GM12872 (cell line): Measurements from ENCODE around the gene NAB1.

Experiments used
- CTCF ChIP-seq: IDR thresholded peaks from 3 replicates; pipeline ENCODE4 v1.5.1; 2011; ENCODE audit warnings: low read depth, mild to moderate bottlenecking, low read length, moderate library complexity; ENCODE audit not compliant: insufficient read depth

Gene NAB1

DNA sequence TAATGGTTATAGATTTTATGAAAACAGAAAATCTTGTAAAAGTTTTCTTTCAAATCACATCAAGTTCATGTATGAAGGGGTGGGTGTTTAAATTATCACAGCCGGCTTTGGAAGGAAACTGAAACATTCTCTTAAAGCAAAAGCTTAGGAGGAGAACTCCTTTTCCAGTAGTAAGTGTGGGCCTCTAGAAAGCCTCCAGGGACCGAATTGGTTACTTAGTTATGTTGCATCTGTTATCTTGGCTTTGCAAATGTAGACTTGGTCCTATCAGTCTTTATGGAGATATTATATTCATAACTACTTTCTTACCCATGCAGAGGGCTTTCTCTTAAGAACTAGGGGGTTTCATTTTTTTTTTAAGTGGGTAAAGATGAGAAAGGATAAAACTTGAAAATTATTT lies 7.4 kb downstream of the NAB1 start:
- TF ChIP-seq CTCF, result no peak

DNA sequence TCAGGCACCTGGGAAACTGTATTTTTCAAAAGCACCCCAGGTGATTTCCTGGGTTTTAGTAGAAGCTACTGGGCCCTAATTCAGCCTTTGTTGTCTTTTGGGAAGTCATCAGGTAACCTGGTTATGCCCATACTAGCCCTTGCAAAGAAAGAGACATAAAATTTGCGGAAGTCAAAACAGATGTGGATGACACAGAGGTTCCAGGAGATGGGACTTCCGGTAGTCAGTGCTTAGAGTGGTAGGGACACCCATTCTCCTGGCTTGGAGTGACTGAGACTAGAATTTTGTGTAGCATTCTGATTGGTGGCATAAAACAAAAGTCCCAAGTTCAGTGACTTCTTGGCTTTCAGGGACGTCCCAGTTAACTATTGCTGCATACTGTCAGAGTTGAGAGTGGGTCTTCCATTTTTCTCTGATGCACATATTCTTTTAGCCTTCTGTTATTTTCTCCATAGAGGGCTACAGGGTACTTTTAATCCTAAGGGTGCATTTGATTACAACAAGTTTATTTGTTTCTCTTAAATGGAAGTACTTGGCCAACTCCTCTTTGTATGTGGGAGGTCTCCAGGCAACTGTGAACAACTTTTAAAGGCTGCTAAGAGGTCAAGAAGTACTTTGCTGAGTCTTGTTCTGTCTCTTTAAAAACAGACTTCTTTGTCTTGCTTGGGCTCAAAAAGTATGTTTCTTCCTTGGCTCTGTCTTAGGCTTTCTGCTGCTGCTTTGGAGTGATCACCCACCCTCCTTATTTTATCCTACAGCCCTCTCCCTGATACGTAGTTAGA lies 8.8 kb downstream of the NAB1 start:
- TF ChIP-seq CTCF, result no peak

DNA sequence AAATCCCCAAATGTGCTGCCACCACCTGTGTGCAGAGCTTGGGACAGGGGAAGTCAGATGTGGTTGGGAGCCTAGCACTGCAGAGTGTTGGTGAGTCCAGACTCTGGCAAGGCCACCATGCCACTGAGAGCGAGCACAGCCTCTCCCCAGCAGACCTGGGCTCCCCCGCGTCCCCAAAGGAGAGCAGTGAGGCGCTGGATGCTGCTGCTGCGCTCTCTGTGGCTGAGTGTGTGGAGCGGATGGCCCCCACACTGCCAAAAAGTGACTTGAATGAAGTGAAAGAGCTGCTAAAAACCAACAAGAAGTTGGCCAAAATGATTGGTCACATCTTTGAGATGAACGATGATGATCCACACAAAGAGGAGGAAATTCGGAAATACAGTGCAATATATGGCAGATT lies 10.7 kb downstream of the NAB1 start:
- no peak for TF ChIP-seq CTCF

DNA sequence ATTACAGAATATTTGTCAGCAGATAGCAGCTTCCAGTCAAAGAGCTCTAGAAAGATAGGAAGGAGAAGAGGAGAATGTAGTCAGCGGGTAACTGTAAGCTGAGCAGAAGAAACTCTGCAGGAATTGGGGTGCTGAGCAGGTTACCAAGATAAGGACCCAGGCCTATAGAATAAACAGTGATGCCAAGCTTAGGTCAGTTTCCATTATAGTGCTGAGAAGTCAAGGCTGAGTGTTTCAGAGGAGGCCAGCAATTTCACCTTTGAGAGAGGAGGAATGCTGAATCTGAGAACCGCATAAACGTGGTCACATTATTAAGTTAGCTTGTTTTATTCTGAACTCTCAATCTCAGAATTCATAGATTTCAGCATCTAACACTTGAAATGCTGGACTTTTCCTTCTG lies 13.9 kb downstream of the NAB1 start:
- TF ChIP-seq CTCF, result no peak

GRCh38 chr2:190663348-190663747 lies 14.5 kb downstream of the NAB1 start:
- TF ChIP-seq CTCF, result no peak

DNA sequence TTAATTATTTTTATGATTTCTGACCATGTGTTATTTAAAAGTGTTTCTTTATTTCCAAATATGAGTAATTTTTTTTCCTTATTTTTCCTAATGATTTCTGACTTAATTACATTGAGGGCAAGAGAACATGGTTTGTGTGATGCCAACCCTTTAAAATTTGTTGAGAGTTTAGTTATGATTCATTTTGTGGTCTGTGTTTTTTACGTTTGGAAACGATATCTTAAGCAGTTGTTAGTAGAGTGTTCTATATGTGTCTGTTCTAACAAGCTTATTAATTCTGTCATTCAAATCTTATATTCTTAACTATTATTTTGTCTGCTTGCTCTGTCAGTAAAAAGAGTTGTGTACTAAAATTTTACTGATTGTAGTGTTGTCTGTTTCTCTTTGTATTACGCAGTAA lies 15.0 kb downstream of the NAB1 start:
- no peak for TF ChIP-seq CTCF

DNA sequence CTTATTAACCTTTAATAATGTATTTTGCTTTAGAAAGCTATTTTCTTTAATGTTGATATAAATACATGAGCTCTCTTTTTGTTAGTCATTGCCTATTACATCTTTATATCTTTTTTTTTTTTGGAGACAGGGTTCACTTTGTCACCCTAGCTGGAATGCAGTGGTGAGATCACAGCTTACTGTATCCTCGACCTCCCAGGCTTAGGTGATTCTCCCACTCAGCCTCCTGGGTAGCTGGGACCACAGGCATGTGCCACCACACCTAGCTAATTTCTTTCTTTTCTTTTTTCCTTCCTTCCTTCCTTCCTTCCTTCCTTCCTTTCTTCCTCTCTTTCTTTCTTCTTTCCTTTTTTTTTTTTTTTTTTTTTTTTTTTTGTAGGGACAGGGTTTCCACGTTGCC lies 15.4 kb downstream of the NAB1 start:
- no peak for TF ChIP-seq CTCF
